Parathyroid adenoma (tissue), 2 donors: ENCODE measurements around the gene RMI1.

Source experiments
- H2AFZ ChIP-seq: fragments of 300-600 bp; sonication (generic); one replicate; pipeline ENCODE4 v1.7.0; 2017; ENCODE audit warnings: antibody characterized with exemption, mild to moderate bottlenecking
- H3K27ac ChIP-seq: fragments of 300-600 bp; sonication (generic); one replicate; pipeline ENCODE4 v1.7.0; 2017
- H3K27me3 ChIP-seq: fragments of 300-600 bp; sonication (generic); one replicate; pipeline ENCODE4 v1.7.0; 2017; ENCODE audit warnings: low read length; ENCODE audit not compliant: control insufficient read depth, insufficient read depth
- H3K36me3 ChIP-seq: fragments of 300-600 bp; sonication (generic); one replicate; pipeline ENCODE4 v1.7.0; 2017; ENCODE audit warnings: low read length; ENCODE audit not compliant: control insufficient read depth, insufficient read depth
- H3K4me1 ChIP-seq: fragments of 300-600 bp; sonication (generic); one replicate; pipeline ENCODE4 v1.7.0; 2017; ENCODE audit warnings: control low read depth
- H3K4me2 ChIP-seq: fragments of 300-600 bp; sonication (generic); one replicate; pipeline ENCODE4 v1.7.0; 2017; ENCODE audit warnings: low read length
- H3K4me3 ChIP-seq: fragments of 300-600 bp; sonication (generic); one replicate; pipeline ENCODE4 v1.7.0; 2017; ENCODE audit warnings: low read depth, low read length
- H3K79me2 ChIP-seq: fragments of 300-600 bp; sonication (generic); one replicate; pipeline ENCODE4 v1.7.0; 2017; ENCODE audit warnings: control low read depth
- H3K9ac ChIP-seq: fragments of 300-600 bp; sonication (generic); one replicate; pipeline ENCODE4 v1.7.0; 2017; ENCODE audit warnings: mild to moderate bottlenecking
- H3K9me3 ChIP-seq: fragments of 300-600 bp; sonication (generic); one replicate; pipeline ENCODE4 v1.7.0; 2017; ENCODE audit warnings: low read length; ENCODE audit not compliant: control insufficient read depth
- CTCF ChIP-seq: fragments of 300-600 bp; sonication (generic); IDR thresholded peaks from one replicate; pipeline ENCODE4 v1.7.0; 2017; ENCODE audit warnings: antibody characterized with exemption, mild to moderate bottlenecking
- donor health status: primary hyperparathyroidism.

RMI1 gene

GRCh38 chr9:83975300-83975699 is 5.3 kb upstream of the RMI1 start:
- Histone ChIP-seq H3K27ac (no peak overlapping the region), H3K79me2 (peaks cover 28% of the 10 kb centered on the region), H3K4me3 (no peak overlapping the region), H3K9ac (no peak overlapping the region), H3K36me3 (no peaks in the 10 kb centered on the region), H3K4me1 (peaks cover 3% of the 10 kb centered on the region), H3K4me2 (no peak overlapping the region), H3K27me3 (no peaks in the 10 kb centered on the region), H3K9me3 (no peaks in the 10 kb centered on the region), H2AFZ (no peak overlapping the region)
- TF ChIP-seq CTCF: no peak

- no peaks in the 10 kb centered on the region for H3K9me3 ChIP-seq
- peaks cover 3% of the 10 kb centered on the region for H3K4me1 ChIP-seq
- no peak overlapping the region for H2AFZ ChIP-seq
- no peak for TF ChIP-seq CTCF
- H3K27ac ChIP-seq: no peak overlapping the region
- no peak overlapping the region for H3K4me3 ChIP-seq
- no peak overlapping the region for H3K9ac ChIP-seq
- no peaks in the 10 kb centered on the region for H3K27me3 ChIP-seq
- no peaks in the 10 kb centered on the region for H3K36me3 ChIP-seq
- H3K4me2 ChIP-seq: no peak overlapping the region
- H3K79me2 ChIP-seq: peaks cover 28% of the 10 kb centered on the region
Observed at GRCh38 chr9:83976372-83976771, 4.2 kb upstream of the RMI1 start.

GRCh38 chr9:83977196-83977595 is 3.4 kb upstream of the RMI1 start:
- no peaks in the 10 kb centered on the region for H3K36me3 ChIP-seq
- H3K79me2 ChIP-seq: peaks cover 28% of the 10 kb centered on the region
- H3K4me1 ChIP-seq: peaks cover 3% of the 10 kb centered on the region

GRCh38 chr9:83978992-83979811 is 1.4 kb upstream of the RMI1 start:
- no peaks in the 10 kb centered on the region for H3K36me3 ChIP-seq
- peak overlapping the region; percentile 92 for H3K9ac ChIP-seq
- peak overlapping the region; percentile 100 for H3K27ac ChIP-seq
- peak overlapping the region; percentile 96 for H3K4me3 ChIP-seq
- H2AFZ ChIP-seq: peak overlapping the region; percentile 94
- no peaks in the 10 kb centered on the region for H3K9me3 ChIP-seq
- H3K4me2 ChIP-seq: peak overlapping the region; percentile 77
- H3K27me3 ChIP-seq: no peaks in the 10 kb centered on the region
- no peak for TF ChIP-seq CTCF
- H3K79me2 ChIP-seq: peaks cover 28% of the 10 kb centered on the region
- peaks cover 3% of the 10 kb centered on the region for H3K4me1 ChIP-seq

More at GRCh38 chr9:83977196-83977595, 3.4 kb upstream of the RMI1 start:
- no peaks in the 10 kb centered on the region for H3K27me3 ChIP-seq
- no peak overlapping the region for H2AFZ ChIP-seq
- no peaks in the 10 kb centered on the region for H3K9me3 ChIP-seq
- H3K4me3 ChIP-seq: peak overlapping the region; percentile 96
- H3K4me2 ChIP-seq: peak overlapping the region; percentile 77
- no peak overlapping the region for H3K9ac ChIP-seq
- TF ChIP-seq CTCF: no peak
- H3K27ac ChIP-seq: no peak overlapping the region
